Globus pallidus (tissue), 1 donor: ENCODE data around the gene CTDSPL2.
A peak's percentile ranks its signal among the peaks of the same experiment; 100 is the strongest.
"Not testable (repeated sequence)": the region's sequence is repeated elsewhere in the genome, so short reads cannot be mapped to it uniquely, and the experiment has no call there.

Experiments used
- DNase-seq: peaks from one replicate; pipeline ENCODE4 v3.0.0-alpha.2; 2015; ENCODE audit warnings: low spot score

The CTDSPL2 gene

GRCh38 chr15:44485880-44486279 is 58.5 kb downstream of the CTDSPL2 start:
- no peak for DNase-seq

- DNase-seq: no peak
Measured at GRCh38 chr15:44489464-44489863, 62.0 kb downstream of the CTDSPL2 start.

GRCh38 chr15:44490622-44491021 is 63.2 kb downstream of the CTDSPL2 start:
- DNase-seq: no peak

GRCh38 chr15:44492040-44492439 is 64.6 kb downstream of the CTDSPL2 start:
- no peak for DNase-seq

GRCh38 chr15:44492672-44493071 is 65.2 kb downstream of the CTDSPL2 start:
- no peak for DNase-seq

GRCh38 chr15:44495562-44495961 is 68.1 kb downstream of the CTDSPL2 start:
- DNase-seq: no peak

GRCh38 chr15:44500555-44500954 is 73.1 kb downstream of the CTDSPL2 start:
- DNase-seq: no peak

- peak; percentile 63 for DNase-seq
Measured at GRCh38 chr15:44501768-44502366, 74.4 kb downstream of the CTDSPL2 start.

GRCh38 chr15:44516436-44516835 is 89.0 kb downstream of the CTDSPL2 start:
- DNase-seq: no peak

GRCh38 chr15:44519537-44519936 is 92.1 kb downstream of the CTDSPL2 start:
- no peak for DNase-seq

GRCh38 chr15:44525018-44525417 is 97.6 kb downstream of the CTDSPL2 start:
- no peak for DNase-seq

- peak; percentile 40 for DNase-seq
Measured at GRCh38 chr15:44527241-44527640, 99.8 kb downstream of the CTDSPL2 start.

GRCh38 chr15:44529864-44530604 is 102.6 kb downstream of the CTDSPL2 start:
- no peak for DNase-seq

- DNase-seq: no peak
Measured at GRCh38 chr15:44530653-44531052, 103.2 kb downstream of the CTDSPL2 start.

- not testable (repeated sequence) for DNase-seq
Measured at GRCh38 chr15:44532275-44532674, 104.8 kb downstream of the CTDSPL2 start.

- DNase-seq: no peak
Measured at GRCh38 chr15:44532689-44533088, 105.3 kb downstream of the CTDSPL2 start.

GRCh38 chr15:44535092-44535491 is 107.7 kb downstream of the CTDSPL2 start:
- no peak for DNase-seq

GRCh38 chr15:44535523-44536301 is 108.3 kb downstream of the CTDSPL2 start:
- no peak for DNase-seq

GRCh38 chr15:44536302-44536961 is 109.0 kb downstream of the CTDSPL2 start:
- peak; percentile 93 for DNase-seq

GRCh38 chr15:44536962-44537734 is 109.7 kb downstream of the CTDSPL2 start, which contains the start of gene EIF3J:
Gene EIF3J (plus strand): TSS chr15:44537147. CDS start chr15:44537195, 48 bp downstream.
- DNase-seq: no peak

GRCh38 chr15:44537735-44538240 is 110.4 kb downstream of the CTDSPL2 start:
- DNase-seq: no peak
